ENCODE measurements around the gene EEF1AKMT4. TPM values are rescaled to one million over a fixed set of nuclear protein-coding genes. Genes with fewer than 3 reads are reported as not detected.

EEF1AKMT4 gene
- total and polyA plus RNA-seq, 10 of the 15 experiments (the other 5 are each of a cell fraction or from before 2014, with no cell fraction given) = 7.5 to 26.8 (median 18.3) TPM

- FAIRE-seq = no peak
- no TSS peak for BruUV-seq (replicated peaks)
- intact Hi-C loops (cut with micrococcal nuclease; ENCODE audit: unreplicated experiment) = no loop called here
- in situ Hi-C loops (cut with MboI) = no loop called here
- no peak for DNase-seq (ENCODE audit: low read depth, low spot score)
- no peak overlapping the region for H2AFZ ChIP-seq (ENCODE audit: control insufficient read depth, low read depth, low read length)
- WGBS (ENCODE audit: insufficient coverage, insufficient replicate concordance, low lambda C conversion rate, missing lambda C conversion rate) = 57% methylated on average over 16 of the region's 19 CpGs
- no peaks in the 10 kb centered on the region for H3K9me3 ChIP-seq (replicated peaks; ENCODE audit: control insufficient read depth, insufficient read depth, low read length)
- ChIA-PET SMC1A (ENCODE audit: uncharacterized antibody, unreplicated experiment) (no interaction called here), RAD21 (ENCODE audit: unreplicated experiment) (no interaction called here), POLR2A (no interaction called here), CTCF (no interaction called here)
- no peak overlapping the region for H3K4me2 ChIP-seq (ENCODE audit: control insufficient read depth, insufficient read depth)
- TF ChIP-seq HCFC1 (IDR thresholded peaks at IDR 0.05; ENCODE audit: low read length) (no peak), E2F8 (IDR thresholded peaks at IDR 0.05; ENCODE audit: low read depth, partially characterized antibody) (no peak), KAT2A (conservative IDR thresholded peaks at IDR 0.05; ENCODE audit: control insufficient read depth, low read depth, low read length) (no peak), ZBTB40 (IDR thresholded peaks at IDR 0.05; ENCODE audit: borderline replicate concordance) (no peak)
- H3K4me1 ChIP-seq (ENCODE audit: control insufficient read depth, insufficient read depth, low read length) = no peaks in the 10 kb centered on the region
- no peak overlapping the region for H3K4me3 ChIP-seq
- no peak overlapping the region for H3K27ac ChIP-seq (ENCODE audit: control insufficient read depth, insufficient read depth)
- no peak overlapping the region for H3K9ac ChIP-seq (ENCODE audit: control insufficient read depth, insufficient read depth, low read length)
- no peaks in the 10 kb centered on the region for H3K79me2 ChIP-seq (ENCODE audit: control insufficient read depth, insufficient read depth, low read length)
- ATAC-seq = no peak
- no peaks in the 10 kb centered on the region for H4K20me1 ChIP-seq (ENCODE audit: control insufficient read depth, insufficient read depth)
- H3K27me3 ChIP-seq (replicated peaks in 1 of 2; ENCODE audit: control insufficient read depth in 2 of 2, insufficient read depth in 2 of 2, low read length in 1 of 2) = peaks cover 9% of the 10 kb centered on the region in 2 experiments
- no peaks in the 10 kb centered on the region for H3K36me3 ChIP-seq (ENCODE audit: control insufficient read depth in 2 of 2, insufficient read depth in 2 of 2, low read length in 1 of 2)
These were observed 14.6 kb upstream of the EEF1AKMT4 start for GRCh38 chr3:184234671-184235380.
